B cell (primary cell): ENCODE measurements around the gene MYH10. TPM values are rescaled to one million over a fixed set of nuclear protein-coding genes. Genes with fewer than 3 reads are reported as not detected.

Experiments
- ATAC-seq: fragments of 200-7000 bp; cut with Tn5 transposase; one replicate; pipeline ENCODE4 v1.10.0; 2021; ENCODE audit warnings: low read depth, mild to moderate bottlenecking, moderate number of reproducible peaks, moderate library complexity
- CTCF ChIA-PET: fragments of 350-600 bp; sonication (Branson Sonifier 250); formaldehyde crosslinking; loops from one replicate; lab custom pipeline; 2021; ENCODE audit warnings: antibody characterized with exemption, inconsistent platforms; lab: Charles Lee
- POLR2A ChIA-PET: fragments of 350-600 bp; sonication (Branson Sonifier 250); formaldehyde crosslinking; loops from one replicate; lab custom pipeline; 2021; ENCODE audit warnings: antibody characterized with exemption; lab: Charles Lee
- DNase-seq: peaks from one replicate; pipeline ENCODE4 v3.0.0; 2013
- H2AFZ ChIP-seq: 2 replicates; pipeline ENCODE4 v1.6.1; 2012; ENCODE audit warnings: mild to moderate bottlenecking, low read depth, low read length; ENCODE audit not compliant: insufficient read depth, poor library complexity, severe bottlenecking
- H3K27ac ChIP-seq, 2 donors: 1 replicate in 1 of 2; 2 replicates in 1 of 2; pipeline ENCODE4 v1.5.1; 2012 to 2013; ENCODE audit warnings: low read length in 2 of 2, mild to moderate bottlenecking in 2 of 2, moderate library complexity in 1 of 2
- H3K27me3 ChIP-seq, 4 experiments: fragments of 200-600 bp in 1 of 4; sonication (generic) in 1 of 4; replicated peaks in 1 of 4; 1 replicate in 2 of 4; 2 replicates in 2 of 4; pipeline versions ENCODE4 v1.6.1 to v1.7.0; 2013 to 2016; ENCODE audit warnings: low read length in 3 of 4, mild to moderate bottlenecking in 2 of 4, mixed read lengths in 1 of 4, moderate library complexity in 1 of 4; ENCODE audit not compliant: insufficient read depth in 4 of 4, control insufficient read depth in 3 of 4; ENCODE audit errors: control extremely low read depth in 1 of 4
- H3K36me3 ChIP-seq, 2 experiments: replicated peaks in 1 of 2; 1 replicate in 1 of 2; 2 replicates in 1 of 2; pipeline versions ENCODE4 v1.6.1 to v1.7.1; 2013; ENCODE audit warnings: low read length in 1 of 2; ENCODE audit not compliant: insufficient read depth in 2 of 2, control insufficient read depth in 1 of 2; ENCODE audit errors: control extremely low read depth in 1 of 2, extremely low read depth in 1 of 2
- H3K4me1 ChIP-seq, 2 donors: fragments of 200-600 bp in 1 of 2; sonication (generic) in 1 of 2; 1 replicate in 1 of 2; 2 replicates in 1 of 2; pipeline versions ENCODE4 v1.5.1 to v1.6.1; 2013 to 2017; ENCODE audit warnings: low read length in 2 of 2; ENCODE audit not compliant: control insufficient read depth in 2 of 2, insufficient read depth in 2 of 2
- H3K4me2 ChIP-seq: replicated peaks from 2 replicates; pipeline ENCODE3; 2012; ENCODE audit warnings: mild to moderate bottlenecking, low read depth, low read length; ENCODE audit not compliant: poor library complexity, severe bottlenecking
- H3K4me3 ChIP-seq, 5 experiments: fragments of 200-600 bp in 1 of 5; sonication (generic) in 1 of 5; 1 replicate in 3 of 5; 2 replicates in 2 of 5; pipeline versions ENCODE4 v1.5.1 to v1.7.0; 2011 to 2016; ENCODE audit warnings: low read length in 4 of 5, mild to moderate bottlenecking in 4 of 5, low read depth in 2 of 5, control low read depth in 1 of 5, moderate library complexity in 1 of 5; ENCODE audit not compliant: insufficient read depth in 1 of 5; ENCODE audit errors: control extremely low read depth in 1 of 5, extremely low read depth in 1 of 5
- H3K79me2 ChIP-seq: fragments of 200-600 bp; sonication (generic); one replicate; pipeline ENCODE4 v1.6.0; 2016; ENCODE audit warnings: low read length; ENCODE audit not compliant: control insufficient read depth, insufficient read depth
- H3K9ac ChIP-seq: fragments of 200-600 bp; sonication (generic); 2 replicates; pipeline ENCODE4 v1.6.1; 2017; ENCODE audit warnings: mild to moderate bottlenecking, low read length, moderate library complexity
- H3K9me3 ChIP-seq, 3 donors: one replicate each; pipeline versions ENCODE4 v1.6.1 to v1.7.1; 2013; ENCODE audit warnings: low read length in 2 of 3; ENCODE audit not compliant: control insufficient read depth in 2 of 3, insufficient read depth in 1 of 3; ENCODE audit errors: control extremely low read depth in 1 of 3
- H4K20me1 ChIP-seq: 2 replicates; pipeline ENCODE4 v1.6.0; 2012; ENCODE audit warnings: mild to moderate bottlenecking, low read length; ENCODE audit not compliant: insufficient read depth, control insufficient read depth, poor library complexity, severe bottlenecking
- H3K27ac Mint-ChIP-seq: one replicate; pipeline ENCODE4 v1.8.0; 2021; ENCODE audit warnings: mixed read lengths
- H3K27me3 Mint-ChIP-seq: one replicate; pipeline ENCODE4 v1.8.0; 2021; ENCODE audit warnings: mixed read lengths
- H3K4me1 Mint-ChIP-seq: one replicate; pipeline ENCODE4 v1.8.0; 2021; ENCODE audit warnings: mixed read lengths
- H3K4me3 Mint-ChIP-seq: one replicate; pipeline ENCODE4 v1.8.0; 2021; ENCODE audit warnings: mixed read lengths
- H3K9me3 Mint-ChIP-seq: one replicate; pipeline ENCODE4 v1.8.0; 2022; ENCODE audit warnings: mixed read lengths; ENCODE audit not compliant: insufficient read depth
- EZH2 ChIP-seq: IDR thresholded peaks from 2 replicates; pipeline ENCODE4 v1.6.1; 2012; ENCODE audit warnings: borderline replicate concordance, low read depth, mild to moderate bottlenecking, moderate library complexity, low read length; ENCODE audit not compliant: insufficient read depth, poor library complexity, severe bottlenecking
- WGBS: methylation state at CpG from one replicate; pipeline ENCODE4 v1.1.5; 2013; ENCODE audit warnings: missing lambda C conversion rate; ENCODE audit not compliant: insufficient coverage; 5-methylcytosine and 5-hydroxymethylcytosine counted together
- intact Hi-C: fragments of 100-400 bp; cut with micrococcal nuclease; formaldehyde crosslinking; loops from one replicate; pipeline ENCODE4 v1.10.0; 2022
- polyA plus RNA-seq: library from polyadenylated mRNA; depleted of rRNA; stranded (reverse); fragments of >200 nt; gene quantifications from 2 replicates; pipeline ENCODE4 v1.2.3, GENCODE V29; 2012
- total RNA-seq, 2 donors: library from RNA; stranded (reverse); fragments of 120-200 nt in 1 of 2; gene quantifications; 1 replicate in 1 of 2; 2 replicates in 1 of 2; pipeline versions ENCODE4 v1.2.3 to v1.2.4, GENCODE V29; 2013 to 2022
- TF ChIP-seq, protein P1 (sequence below): fragments of 200-600 bp; IDR thresholded peaks from one replicate; pipeline ENCODE4 v1.8.0; 2022; ENCODE audit warnings: antibody characterized with exemption, mild to moderate bottlenecking

Gene MYH10
- total and polyA plus RNA-seq, 2 donors (not counting 1 experiment from before 2014, with no cell fraction given), result 0.04 to 1.7 TPM

GRCh38 chr17:8588877-8589554, 41.5 kb downstream of the MYH10 start:
- H3K27me3 Mint-ChIP-seq, result peaks cover 24% of the 10 kb centered on the region
- Histone ChIP-seq H4K20me1 (no peaks in the 10 kb centered on the region), H3K4me1 (no peaks in the 10 kb centered on the region), H3K4me2 (no peak overlapping the region), H3K4me3 (no peak overlapping the region), H3K79me2 (no peaks in the 10 kb centered on the region), H3K27me3 (no peaks in the 10 kb centered on the region), H3K27ac (no peak overlapping the region), H3K36me3 (no peaks in the 10 kb centered on the region), H2AFZ (no peak overlapping the region), H3K9ac (no peak overlapping the region), H3K9me3 (peaks cover 0 to 3% (median 0%) of the 10 kb centered on the region in 3 donors)
- 100% methylated on average over 1 of the region's 8 CpGs for WGBS
- DNase-seq, result no peak
- CTCF ChIA-PET, result no interaction called here
- POLR2A ChIA-PET, result no interaction called here
- ATAC-seq, result no peak
- H3K4me3 Mint-ChIP-seq, result no peak overlapping the region
- TF ChIP-seq, protein P1, sequence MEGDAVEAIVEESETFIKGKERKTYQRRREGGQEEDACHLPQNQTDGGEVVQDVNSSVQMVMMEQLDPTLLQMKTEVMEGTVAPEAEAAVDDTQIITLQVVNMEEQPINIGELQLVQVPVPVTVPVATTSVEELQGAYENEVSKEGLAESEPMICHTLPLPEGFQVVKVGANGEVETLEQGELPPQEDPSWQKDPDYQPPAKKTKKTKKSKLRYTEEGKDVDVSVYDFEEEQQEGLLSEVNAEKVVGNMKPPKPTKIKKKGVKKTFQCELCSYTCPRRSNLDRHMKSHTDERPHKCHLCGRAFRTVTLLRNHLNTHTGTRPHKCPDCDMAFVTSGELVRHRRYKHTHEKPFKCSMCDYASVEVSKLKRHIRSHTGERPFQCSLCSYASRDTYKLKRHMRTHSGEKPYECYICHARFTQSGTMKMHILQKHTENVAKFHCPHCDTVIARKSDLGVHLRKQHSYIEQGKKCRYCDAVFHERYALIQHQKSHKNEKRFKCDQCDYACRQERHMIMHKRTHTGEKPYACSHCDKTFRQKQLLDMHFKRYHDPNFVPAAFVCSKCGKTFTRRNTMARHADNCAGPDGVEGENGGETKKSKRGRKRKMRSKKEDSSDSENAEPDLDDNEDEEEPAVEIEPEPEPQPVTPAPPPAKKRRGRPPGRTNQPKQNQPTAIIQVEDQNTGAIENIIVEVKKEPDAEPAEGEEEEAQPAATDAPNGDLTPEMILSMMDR, result no peak
- no peak for TF ChIP-seq EZH2
- intact Hi-C loops, result no loop called here
- no peak overlapping the region for H3K27ac Mint-ChIP-seq
- no peaks in the 10 kb centered on the region for H3K4me1 Mint-ChIP-seq
- H3K9me3 Mint-ChIP-seq, result no peaks in the 10 kb centered on the region

DNA sequence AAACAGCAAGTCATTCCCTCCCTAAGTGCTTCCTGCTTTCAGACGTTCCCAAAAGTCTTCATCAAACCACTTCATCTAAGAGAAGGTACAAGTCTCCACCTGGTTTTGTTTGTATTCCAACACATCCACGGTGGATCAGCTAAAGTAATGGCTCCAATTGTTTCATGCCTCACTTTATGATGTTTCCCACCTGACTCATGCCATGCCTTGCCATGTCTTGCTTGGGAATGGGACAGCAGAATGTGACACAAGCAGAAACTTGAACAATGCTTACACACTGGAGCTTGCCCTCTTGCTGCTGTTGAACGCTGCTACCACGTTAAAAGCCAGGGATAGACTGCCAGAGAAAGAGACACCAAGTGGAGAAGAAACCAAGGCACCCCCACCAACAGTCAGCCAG, 43.8 kb downstream of the MYH10 start:
- H4K20me1 ChIP-seq, result no peaks in the 10 kb centered on the region
- no peak overlapping the region for H3K27ac ChIP-seq
- H3K9ac ChIP-seq, result no peak overlapping the region
- no peaks in the 10 kb centered on the region for H3K4me1 ChIP-seq
- no peaks in the 10 kb centered on the region for H3K9me3 ChIP-seq
- H3K27me3 ChIP-seq, result no peaks in the 10 kb centered on the region
- ChIA-PET POLR2A (no interaction called here), CTCF (no interaction called here)
- no peaks in the 10 kb centered on the region for H3K79me2 ChIP-seq
- H3K36me3 ChIP-seq, result no peaks in the 10 kb centered on the region
- no peaks in the 10 kb centered on the region for H3K9me3 Mint-ChIP-seq
- H3K27ac Mint-ChIP-seq, result no peak overlapping the region
- H3K4me2 ChIP-seq, result no peak overlapping the region
- ATAC-seq, result no peak
- WGBS, result 82% methylated on average over 3 of the region's 4 CpGs
- no peaks in the 10 kb centered on the region for H3K4me1 Mint-ChIP-seq
- no peak overlapping the region for H3K4me3 Mint-ChIP-seq
- H2AFZ ChIP-seq, result no peak overlapping the region
- intact Hi-C loops, result no loop called here
- H3K4me3 ChIP-seq, result no peak overlapping the region
- peaks cover 19% of the 10 kb centered on the region for H3K27me3 Mint-ChIP-seq
- no peak for TF ChIP-seq EZH2
- TF ChIP-seq, protein P1, result no peak
- DNase-seq, result no peak
